Mesodermal cell (in vitro differentiated cells): ENCODE measurements around the gene ROCK2.

Source experiments
- H3K27ac ChIP-seq: 2 replicates; pipeline ENCODE4 v1.7.0; 2013; ENCODE audit warnings: mild to moderate bottlenecking, low read depth, low read length, moderate library complexity; ENCODE audit not compliant: severe bottlenecking
- H3K36me3 ChIP-seq: 2 replicates; pipeline ENCODE4 v1.7.1; 2013; ENCODE audit warnings: mild to moderate bottlenecking, low read length, moderate library complexity; ENCODE audit not compliant: control insufficient read depth, insufficient read depth
- H3K4me1 ChIP-seq: one replicate; pipeline ENCODE4 v1.7.1; 2013; ENCODE audit warnings: mild to moderate bottlenecking, low read length; ENCODE audit not compliant: insufficient read depth, control insufficient read depth, poor library complexity, severe bottlenecking
- H3K4me3 ChIP-seq: 2 replicates; pipeline ENCODE4 v1.7.0; 2013; ENCODE audit warnings: low read length, control low read depth, mild to moderate bottlenecking; ENCODE audit not compliant: insufficient read depth, poor library complexity, severe bottlenecking; ENCODE audit errors: extremely low read depth
- H3K9me3 ChIP-seq: 2 replicates; pipeline ENCODE4 v1.7.1; 2013; ENCODE audit warnings: mild to moderate bottlenecking, low read length, moderate library complexity; ENCODE audit not compliant: control insufficient read depth
- WGBS, 2 experiments: methylation state at CpG; one replicate each; pipeline ENCODE4 v1.1.5; 2013; ENCODE audit warnings: missing lambda C conversion rate in 2 of 2; ENCODE audit not compliant: insufficient coverage in 2 of 2; 5-methylcytosine and 5-hydroxymethylcytosine counted together

The ROCK2 gene

GRCh38 chr2:11220445-11220844, 124.0 kb downstream of the ROCK2 start:
- Histone ChIP-seq H3K27ac (no peak overlapping the region), H3K4me1 (no peaks in the 10 kb centered on the region), H3K36me3 (peaks cover 46% of the 10 kb centered on the region), H3K4me3 (no peak overlapping the region), H3K9me3 (no peaks in the 10 kb centered on the region)
- 94 to 100% methylated on average over 1 to 2 of the region's 2 CpGs for WGBS, 2 experiments

GRCh38 chr2:11215407-11215806, 129.0 kb downstream of the ROCK2 start:
- Histone ChIP-seq H3K4me1 (no peaks in the 10 kb centered on the region), H3K9me3 (no peaks in the 10 kb centered on the region), H3K36me3 (peaks cover 59% of the 10 kb centered on the region), H3K4me3 (no peak overlapping the region), H3K27ac (no peak overlapping the region)
- 100% methylated on average over 1 to 2 of the region's 3 CpGs for WGBS, 2 experiments

GRCh38 chr2:11214770-11215169, 129.7 kb downstream of the ROCK2 start:
- H3K27ac ChIP-seq = no peak overlapping the region
- H3K9me3 ChIP-seq = no peaks in the 10 kb centered on the region
- H3K36me3 ChIP-seq = peaks cover 56% of the 10 kb centered on the region
- no peaks in the 10 kb centered on the region for H3K4me1 ChIP-seq
- no peak overlapping the region for H3K4me3 ChIP-seq
- WGBS, 2 experiments = 100% methylated on average over 2 of the region's 4 CpGs; no CpG with 5 or more reads in 1 of the 2 experiments

- WGBS, 2 experiments = no CpG with 5 or more reads among the region's 1 CpG
- H3K4me1 ChIP-seq = no peaks in the 10 kb centered on the region
- H3K36me3 ChIP-seq = peaks cover 53% of the 10 kb centered on the region
- no peak overlapping the region for H3K27ac ChIP-seq
- no peak overlapping the region for H3K4me3 ChIP-seq
- H3K9me3 ChIP-seq = no peaks in the 10 kb centered on the region
These were observed 130.5 kb downstream of the ROCK2 start for GRCh38 chr2:11213975-11214374.

- no peak overlapping the region for H3K4me3 ChIP-seq
- peaks cover 58% of the 10 kb centered on the region for H3K36me3 ChIP-seq
- WGBS, 2 experiments = 94 to 97% methylated on average over 5 of the region's 5 CpGs
- no peaks in the 10 kb centered on the region for H3K4me1 ChIP-seq
- no peaks in the 10 kb centered on the region for H3K9me3 ChIP-seq
- H3K27ac ChIP-seq = no peak overlapping the region
These were observed 131.3 kb downstream of the ROCK2 start for GRCh38 chr2:11213090-11213638.

- peaks cover 54% of the 10 kb centered on the region for H3K36me3 ChIP-seq
- no peaks in the 10 kb centered on the region for H3K9me3 ChIP-seq
- no peak overlapping the region for H3K27ac ChIP-seq
- H3K4me3 ChIP-seq = no peak overlapping the region
- no peaks in the 10 kb centered on the region for H3K4me1 ChIP-seq
These were observed 131.8 kb downstream of the ROCK2 start for GRCh38 chr2:11212645-11213044.

GRCh38 chr2:11208083-11208482, 136.4 kb downstream of the ROCK2 start:
- Histone ChIP-seq H3K4me1 (no peaks in the 10 kb centered on the region), H3K27ac (no peak overlapping the region), H3K36me3 (peaks cover 70% of the 10 kb centered on the region), H3K4me3 (no peak overlapping the region), H3K9me3 (no peaks in the 10 kb centered on the region)

GRCh38 chr2:11203480-11203879, 141.0 kb downstream of the ROCK2 start:
- Histone ChIP-seq H3K36me3 (peaks cover 60% of the 10 kb centered on the region), H3K27ac (no peak overlapping the region), H3K4me1 (no peaks in the 10 kb centered on the region), H3K9me3 (no peaks in the 10 kb centered on the region), H3K4me3 (no peak overlapping the region)
- WGBS, 2 experiments = 100% methylated on average over 1 of the region's 3 CpGs; no CpG with 5 or more reads in 1 of the 2 experiments

DNA sequence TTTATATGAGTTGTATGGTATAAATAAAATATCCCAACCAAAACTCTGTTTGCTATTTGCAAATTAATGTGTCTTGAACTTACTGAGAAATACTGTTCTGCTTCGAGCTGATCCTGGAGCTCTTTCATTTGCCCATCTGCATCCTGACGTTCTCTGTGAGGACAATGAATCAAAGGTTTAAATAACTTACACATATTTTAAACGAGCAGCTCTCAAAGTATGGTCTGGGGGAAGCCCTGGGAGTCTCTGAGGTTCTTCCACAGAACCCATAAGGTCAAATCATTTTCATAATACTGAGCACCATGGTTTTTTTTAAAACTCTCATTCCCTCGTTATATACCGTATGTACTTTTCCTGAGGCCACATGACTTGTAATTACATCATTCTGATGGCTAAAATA, 142.5 kb downstream of the ROCK2 start:
- Histone ChIP-seq H3K36me3 (peaks cover 60% of the 10 kb centered on the region), H3K4me3 (no peak overlapping the region), H3K27ac (no peak overlapping the region), H3K4me1 (no peaks in the 10 kb centered on the region), H3K9me3 (no peaks in the 10 kb centered on the region)
- WGBS, 2 experiments = 100% methylated on average over 2 of the region's 5 CpGs; no CpG with 5 or more reads in 1 of the 2 experiments

DNA sequence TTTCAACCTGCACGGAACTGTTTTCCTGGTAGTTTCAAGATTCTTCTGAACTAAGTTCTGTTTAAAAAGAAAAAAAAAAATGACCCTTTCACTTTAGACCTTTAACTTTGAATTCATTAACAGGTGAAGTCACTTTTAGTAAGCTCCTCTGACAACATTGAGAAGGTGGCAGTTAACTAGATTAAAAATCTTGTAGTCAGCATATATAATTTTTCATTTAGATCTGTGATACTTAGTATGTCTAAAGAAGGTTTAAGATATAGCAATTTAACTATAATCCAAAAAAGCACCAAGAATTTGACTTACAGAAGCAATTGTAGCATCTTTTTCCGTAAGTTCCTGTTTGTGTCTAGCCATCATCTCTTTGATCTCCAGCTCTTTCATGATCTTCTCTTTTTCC, 143.8 kb downstream of the ROCK2 start:
- Histone ChIP-seq H3K4me3 (no peak overlapping the region), H3K9me3 (no peaks in the 10 kb centered on the region), H3K4me1 (no peaks in the 10 kb centered on the region), H3K27ac (no peak overlapping the region), H3K36me3 (peaks cover 59% of the 10 kb centered on the region)
- 92 to 100% methylated on average over 1 of the region's 2 CpGs for WGBS, 2 experiments

DNA sequence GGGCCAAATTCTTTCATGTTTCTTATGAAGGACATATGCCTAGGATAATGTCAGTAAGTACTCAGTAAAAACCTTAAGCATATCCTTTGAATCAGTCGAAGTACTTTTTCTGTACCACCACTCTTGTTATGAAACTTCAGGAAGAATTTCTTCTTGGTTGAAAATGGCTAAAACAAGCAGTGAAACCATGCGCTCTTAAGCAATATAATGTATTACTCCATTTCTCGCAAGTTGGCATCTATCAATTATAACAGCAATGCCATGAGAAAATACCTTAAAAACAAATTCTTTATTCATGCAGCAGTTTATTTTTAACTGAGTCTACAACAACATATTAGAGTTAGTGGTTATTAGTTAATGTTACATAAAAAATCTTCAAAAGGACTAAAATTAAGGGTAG, 148.2 kb downstream of the ROCK2 start:
- peaks cover 57% of the 10 kb centered on the region for H3K36me3 ChIP-seq
- no peak overlapping the region for H3K4me3 ChIP-seq
- H3K4me1 ChIP-seq = no peaks in the 10 kb centered on the region
- H3K9me3 ChIP-seq = no peaks in the 10 kb centered on the region
- WGBS, 2 experiments = 100% methylated on average over 1 of the region's 3 CpGs; no CpG with 5 or more reads in 1 of the 2 experiments
- H3K27ac ChIP-seq = no peak overlapping the region
